ENCODE measurements around the gene CCDC50.

DNA sequence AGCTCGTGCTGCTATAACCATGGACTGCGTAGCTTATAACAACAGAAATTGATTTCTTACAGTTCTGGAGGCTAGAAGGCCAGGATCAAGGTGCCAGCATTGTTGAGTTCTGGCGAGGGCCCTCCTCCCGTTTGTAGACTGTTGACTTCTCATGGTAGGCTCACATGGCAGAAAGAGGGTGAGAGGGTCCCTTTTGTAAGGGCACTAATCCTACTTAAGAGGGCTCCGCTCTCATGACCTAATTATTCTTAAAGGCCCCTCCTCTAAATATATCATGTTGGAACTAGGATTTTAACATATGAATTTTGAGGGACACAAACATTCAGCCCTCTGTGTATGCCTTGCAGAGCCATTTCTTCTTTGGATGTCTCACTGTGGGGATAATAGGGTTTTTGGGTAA lies 103.0 kb downstream of the CCDC50 start:
- TF ChIP-seq, protein P1, sequence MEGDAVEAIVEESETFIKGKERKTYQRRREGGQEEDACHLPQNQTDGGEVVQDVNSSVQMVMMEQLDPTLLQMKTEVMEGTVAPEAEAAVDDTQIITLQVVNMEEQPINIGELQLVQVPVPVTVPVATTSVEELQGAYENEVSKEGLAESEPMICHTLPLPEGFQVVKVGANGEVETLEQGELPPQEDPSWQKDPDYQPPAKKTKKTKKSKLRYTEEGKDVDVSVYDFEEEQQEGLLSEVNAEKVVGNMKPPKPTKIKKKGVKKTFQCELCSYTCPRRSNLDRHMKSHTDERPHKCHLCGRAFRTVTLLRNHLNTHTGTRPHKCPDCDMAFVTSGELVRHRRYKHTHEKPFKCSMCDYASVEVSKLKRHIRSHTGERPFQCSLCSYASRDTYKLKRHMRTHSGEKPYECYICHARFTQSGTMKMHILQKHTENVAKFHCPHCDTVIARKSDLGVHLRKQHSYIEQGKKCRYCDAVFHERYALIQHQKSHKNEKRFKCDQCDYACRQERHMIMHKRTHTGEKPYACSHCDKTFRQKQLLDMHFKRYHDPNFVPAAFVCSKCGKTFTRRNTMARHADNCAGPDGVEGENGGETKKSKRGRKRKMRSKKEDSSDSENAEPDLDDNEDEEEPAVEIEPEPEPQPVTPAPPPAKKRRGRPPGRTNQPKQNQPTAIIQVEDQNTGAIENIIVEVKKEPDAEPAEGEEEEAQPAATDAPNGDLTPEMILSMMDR (IDR thresholded peaks at IDR 0.05; ENCODE audit: insufficient read depth, low read length, poor library complexity, severe bottlenecking): no peak
- TF ChIP-seq EZH2phosphoT487 (conservative IDR thresholded peaks at IDR 0.05; ENCODE audit: low read length): no peak

All from SU-DHL-6 (cell line).